Liver (tissue), 9 donors: Measurements from ENCODE around the gene FOXP3. TPM values are rescaled to one million over a fixed set of nuclear protein-coding genes. Genes with fewer than 3 reads are reported as not detected.

Source experiments
- DNase-seq: peaks from one replicate; pipeline ENCODE4 v3.0.0-alpha.2; 2017; ENCODE audit warnings: low spot score
- H3K27ac ChIP-seq, 2 donors: one replicate each; pipeline ENCODE4 v1.7.0; 2013; ENCODE audit warnings: inconsistent platforms in 2 of 2, low read length in 2 of 2, control low read depth in 1 of 2, low read depth in 1 of 2, mild to moderate bottlenecking in 1 of 2
- H3K27me3 ChIP-seq, 4 donors: one replicate each; pipeline versions ENCODE4 v1.6.1 to v1.7.0; 2013; ENCODE audit warnings: low read length in 3 of 4, inconsistent platforms in 1 of 4, mild to moderate bottlenecking in 1 of 4, moderate library complexity in 1 of 4; ENCODE audit not compliant: control insufficient read depth in 4 of 4, insufficient read depth in 4 of 4
- H3K36me3 ChIP-seq, 4 donors: one replicate each; pipeline versions ENCODE4 v1.6.1 to v1.7.0; 2013; ENCODE audit warnings: low read length in 3 of 4, mild to moderate bottlenecking in 3 of 4, low read depth in 1 of 4, moderate library complexity in 1 of 4; ENCODE audit not compliant: control insufficient read depth in 4 of 4, insufficient read depth in 3 of 4
- H3K4me1 ChIP-seq, 4 donors: one replicate each; pipeline versions ENCODE4 v1.6.1 to v1.7.0; 2013; ENCODE audit warnings: low read length in 3 of 4, mild to moderate bottlenecking in 3 of 4, moderate library complexity in 1 of 4; ENCODE audit not compliant: control insufficient read depth in 4 of 4, insufficient read depth in 4 of 4
- H3K4me3 ChIP-seq, 3 donors: one replicate each; pipeline versions ENCODE4 v1.6.1 to v1.7.0; 2013; ENCODE audit warnings: low read length in 3 of 3, control low read depth in 1 of 3, low read depth in 1 of 3, mild to moderate bottlenecking in 1 of 3
- H3K9ac ChIP-seq, 2 donors: one replicate each; pipeline ENCODE4 v1.7.0; 2013; ENCODE audit warnings: low read length in 2 of 2, mild to moderate bottlenecking in 2 of 2, moderate library complexity in 2 of 2, control low read depth in 1 of 2, low read depth in 1 of 2
- H3K9me3 ChIP-seq, 4 donors: one replicate each; pipeline versions ENCODE4 v1.6.1 to v1.7.0; 2013; ENCODE audit warnings: low read length in 3 of 4; ENCODE audit not compliant: control insufficient read depth in 4 of 4
- ATF3 ChIP-seq: IDR thresholded peaks from 2 replicates; pipeline ENCODE4 v1.6.1; 2016; ENCODE audit warnings: antibody characterized with exemption
- CTCF ChIP-seq: fragments of 150-350 bp; IDR thresholded peaks from 2 replicates; pipeline ENCODE4 v1.5.1; 2017; ENCODE audit warnings: improper control_type of control experiment, low read depth, low read length; ENCODE audit not compliant: missing input control
- EGR1 ChIP-seq, 2 donors: IDR thresholded peaks; 2 replicates each; pipeline ENCODE4 v1.6.1; 2016 to 2018; ENCODE audit warnings: antibody characterized with exemption in 2 of 2, low read depth in 2 of 2
- FOXA1 ChIP-seq: IDR thresholded peaks from 2 replicates; pipeline ENCODE4 v1.6.1; 2016; ENCODE audit warnings: antibody characterized with exemption
- FOXA2 ChIP-seq: IDR thresholded peaks from 2 replicates; pipeline ENCODE4 v1.6.1; 2016; ENCODE audit warnings: antibody characterized with exemption
- GABPA ChIP-seq, 2 donors: IDR thresholded peaks in 1 of 2; conservative IDR thresholded peaks in 1 of 2; 2 replicates each; pipeline ENCODE4 v1.6.1; 2016; ENCODE audit warnings: antibody characterized with exemption in 2 of 2, mild to moderate bottlenecking in 1 of 2, moderate library complexity in 1 of 2
- HNF4A ChIP-seq, 2 donors: conservative IDR thresholded peaks; 2 replicates each; pipeline ENCODE4 v1.6.1; 2016; ENCODE audit warnings: antibody characterized with exemption in 2 of 2, mild to moderate bottlenecking in 2 of 2
- HNF4G ChIP-seq: IDR thresholded peaks from 2 replicates; pipeline ENCODE4 v1.6.1; 2016; ENCODE audit warnings: antibody characterized with exemption
- JUND ChIP-seq, 2 donors: IDR thresholded peaks; 2 replicates each; pipeline ENCODE4 v1.6.1; 2016; ENCODE audit warnings: antibody characterized with exemption in 2 of 2
- NR2F2 ChIP-seq: IDR thresholded peaks from 2 replicates; pipeline ENCODE4 v1.6.1; 2016; ENCODE audit warnings: antibody characterized with exemption
- RAD21 ChIP-seq, 2 donors: IDR thresholded peaks; 2 replicates each; pipeline ENCODE4 v1.6.1; 2016; ENCODE audit warnings: antibody characterized with exemption in 2 of 2, mild to moderate bottlenecking in 2 of 2
- REST ChIP-seq: IDR thresholded peaks from 2 replicates; pipeline ENCODE4 v1.6.1; 2016; ENCODE audit warnings: antibody characterized with exemption, mild to moderate bottlenecking
- RXRA ChIP-seq, 2 donors: IDR thresholded peaks; 2 replicates each; pipeline ENCODE4 v1.6.1; 2017 to 2018; ENCODE audit warnings: antibody characterized with exemption in 2 of 2, mild to moderate bottlenecking in 1 of 2
- SP1 ChIP-seq: IDR thresholded peaks from 2 replicates; pipeline ENCODE4 v1.6.1; 2018; ENCODE audit warnings: antibody characterized with exemption, mild to moderate bottlenecking
- TAF1 ChIP-seq: conservative IDR thresholded peaks from 2 replicates; pipeline ENCODE4 v1.6.1; 2016; ENCODE audit warnings: antibody characterized with exemption, mild to moderate bottlenecking
- YY1 ChIP-seq: IDR thresholded peaks from 2 replicates; pipeline ENCODE4 v1.6.1; 2016; ENCODE audit warnings: antibody characterized with exemption, mild to moderate bottlenecking
- ZBTB33 ChIP-seq: IDR thresholded peaks from 2 replicates; pipeline ENCODE4 v1.6.1; 2016; ENCODE audit warnings: antibody characterized with exemption
- WGBS: extraction: QIAGEN DNeasy Blood & Tissue Kit; methylation state at CpG from one replicate; pipeline ENCODE4 v1.1.7; 2013; 5-methylcytosine and 5-hydroxymethylcytosine counted together
- polyA plus RNA-seq, 2 donors: library from polyadenylated mRNA; stranded (reverse) in 1 of 2; unstranded in 1 of 2; fragments of 200-250 nt in 1 of 2; fragments of >200 nt in 1 of 2; fragmentation: Nextera tagmentation in 1 of 2; extraction: Ambion mirVana in 1 of 2; gene quantifications; one replicate each; pipeline versions ENCODE4 v1.2.1 to v1.2.3, GENCODE V29; 2013 to 2015
- total RNA-seq, 2 donors: library from RNA; depleted of rRNA; stranded (reverse); fragments of >200 nt; gene quantifications; one replicate each; pipeline ENCODE4 v1.2.3, GENCODE V29; 2014
- donor health status: healthy.
- donor health status: healthy.
- donor health status: healthy.
- donor health status: healthy.
- donor health status: healthy.

The FOXP3 gene
- total and polyA plus RNA-seq, 4 donors: 0.05 to 0.65 (median 0.19) TPM

GRCh38 chrX:49233887-49234555, 30.5 kb downstream of the FOXP3 start:
- Histone ChIP-seq H3K4me3 (no peak overlapping the region), H3K4me1 (no peaks in the 10 kb centered on the region), H3K36me3 (no peaks in the 10 kb centered on the region), H3K27me3 (no peaks in the 10 kb centered on the region), H3K9me3 (no peaks in the 10 kb centered on the region), H3K27ac (no peak overlapping the region), H3K9ac (no peak overlapping the region)
- 48% methylated on average over 56 of the region's 56 CpGs for WGBS
- no peak for DNase-seq
- no peak for TF ChIP-seq TAF1
- TF ChIP-seq RAD21 (IDR thresholded peaks at IDR 0.05): no peak
- TF ChIP-seq SP1: no peak
- TF ChIP-seq ZBTB33: no peak
- no peak for TF ChIP-seq RXRA (IDR thresholded peaks at IDR 0.05)
- TF ChIP-seq HNF4G: no peak
- TF ChIP-seq CTCF: no peak
- TF ChIP-seq JUND (IDR thresholded peaks at IDR 0.05): no peak
- no peak for TF ChIP-seq ATF3
- no peak for TF ChIP-seq EGR1 (IDR thresholded peaks at IDR 0.05; ENCODE audit: low read depth in 2 of 2)
- TF ChIP-seq YY1: no peak
- no peak for TF ChIP-seq FOXA1
- no peak for TF ChIP-seq GABPA (IDR thresholded peaks at IDR 0.05 in 1 of 2, conservative IDR thresholded peaks at IDR 0.05 in 1 of 2)
- no peak for TF ChIP-seq REST
- TF ChIP-seq NR2F2: no peak
- TF ChIP-seq FOXA2: no peak

GRCh38 chrX:49233176-49233575, 31.3 kb downstream of the FOXP3 start, which contains the start of gene CACNA1F:
Gene CACNA1F (minus strand): TSS chrX:49233340. CDS start chrX:49233309, 31 bp downstream.
- H3K4me1 ChIP-seq: no peaks in the 10 kb centered on the region
- no peak within 1 kb of the TSS for H3K27ac ChIP-seq
- DNase-seq: no peak
- 85% methylated on average over 9 of the region's 9 CpGs for WGBS
- H3K36me3 ChIP-seq: no peaks in the 10 kb centered on the region
- H3K27me3 ChIP-seq: no peaks in the 10 kb centered on the region
- H3K9me3 ChIP-seq: no peaks in the 10 kb centered on the region
- TF ChIP-seq HNF4A (conservative IDR thresholded peaks at IDR 0.05) (no peak), NR2F2 (no peak), JUND (IDR thresholded peaks at IDR 0.05) (no peak), ZBTB33 (no peak), SP1 (no peak), GABPA (IDR thresholded peaks at IDR 0.05 in 1 of 2, conservative IDR thresholded peaks at IDR 0.05 in 1 of 2) (no peak), YY1 (no peak), TAF1 (no peak), RXRA (IDR thresholded peaks at IDR 0.05) (no peak)
- no peak within 1 kb of the TSS for H3K9ac ChIP-seq
- no peak within 1 kb of the TSS for H3K4me3 ChIP-seq
